Naive thymus-derived CD8-positive, alpha-beta T cell (primary cell): Measurements from ENCODE around the gene CACNA1I. TPM values are rescaled to one million over a fixed set of nuclear protein-coding genes. Genes with fewer than 3 reads are reported as not detected.
A peak's percentile ranks its signal among the peaks of the same experiment; 100 is the strongest.

Source experiments
- ATAC-seq, 2 donors: fragments of 150-1000 bp; cut with Tn5 transposase in 1 of 2; sonication (Bioruptor Pico), chemical (Tn5 transposase) in 1 of 2; 1 replicate in 1 of 2; 2 replicates in 1 of 2; pipeline ENCODE4 v1.10.0; 2021; ENCODE audit warnings: mild to moderate bottlenecking in 2 of 2, moderate library complexity in 2 of 2
- POLR2A ChIA-PET: fragments of 350-600 bp; sonication (Branson Sonifier 250); formaldehyde crosslinking; loops from one replicate; lab custom pipeline; 2021; ENCODE audit warnings: antibody characterized with exemption; lab: Charles Lee
- DNase-seq, 10 donors: peaks; one replicate each; pipeline versions ENCODE4 v3.0.0 to v3.0.0-alpha.2; 2020 to 2022
- H3K27ac Mint-ChIP-seq, 10 donors: one replicate each; pipeline ENCODE4 v1.8.0; 2020 to 2022; ENCODE audit warnings: mild to moderate bottlenecking in 10 of 10, mixed read lengths in 10 of 10, moderate library complexity in 4 of 10, inconsistent platforms in 1 of 10
- H3K27me3 Mint-ChIP-seq, 5 donors: one replicate each; pipeline ENCODE4 v1.8.0; 2021 to 2022; ENCODE audit warnings: mixed read lengths in 5 of 5
- H3K36me3 Mint-ChIP-seq, 3 donors: one replicate each; pipeline ENCODE4 v1.8.0; 2020 to 2022; ENCODE audit warnings: mixed read lengths in 3 of 3, mild to moderate bottlenecking in 2 of 3, inconsistent platforms in 1 of 3
- H3K4me1 Mint-ChIP-seq, 4 donors: one replicate each; pipeline ENCODE4 v1.8.0; 2021 to 2022; ENCODE audit warnings: mixed read lengths in 4 of 4
- H3K4me3 Mint-ChIP-seq, 10 donors: one replicate each; pipeline ENCODE4 v1.8.0; 2020 to 2022; ENCODE audit warnings: mild to moderate bottlenecking in 10 of 10, mixed read lengths in 10 of 10, moderate library complexity in 6 of 10, inconsistent platforms in 1 of 10
- H3K9me3 Mint-ChIP-seq, 9 donors: one replicate each; pipeline ENCODE4 v1.8.0; 2020 to 2022; ENCODE audit warnings: mixed read lengths in 9 of 9, mild to moderate bottlenecking in 3 of 9, inconsistent platforms in 1 of 9, moderate library complexity in 1 of 9
- polyA plus RNA-seq, 3 donors: library from polyadenylated mRNA; unstranded; fragments of 300-500 nt; fragmentation: Illumina TruSeq; gene quantifications; one replicate each; pipeline ENCODE4 v1.2.3, GENCODE V29; 2021
- total RNA-seq, 8 experiments: library from RNA in 2 of 8; stranded (reverse) in 2 of 8; gene quantifications; one replicate each; pipeline ENCODE4 v1.2.3 and lab custom pipeline; 2021 to 2026

CACNA1I gene
- total and polyA plus RNA-seq, 5 experiments from 2014 or later = 0.04 to 14.9 (median 0.33) TPM

DNA sequence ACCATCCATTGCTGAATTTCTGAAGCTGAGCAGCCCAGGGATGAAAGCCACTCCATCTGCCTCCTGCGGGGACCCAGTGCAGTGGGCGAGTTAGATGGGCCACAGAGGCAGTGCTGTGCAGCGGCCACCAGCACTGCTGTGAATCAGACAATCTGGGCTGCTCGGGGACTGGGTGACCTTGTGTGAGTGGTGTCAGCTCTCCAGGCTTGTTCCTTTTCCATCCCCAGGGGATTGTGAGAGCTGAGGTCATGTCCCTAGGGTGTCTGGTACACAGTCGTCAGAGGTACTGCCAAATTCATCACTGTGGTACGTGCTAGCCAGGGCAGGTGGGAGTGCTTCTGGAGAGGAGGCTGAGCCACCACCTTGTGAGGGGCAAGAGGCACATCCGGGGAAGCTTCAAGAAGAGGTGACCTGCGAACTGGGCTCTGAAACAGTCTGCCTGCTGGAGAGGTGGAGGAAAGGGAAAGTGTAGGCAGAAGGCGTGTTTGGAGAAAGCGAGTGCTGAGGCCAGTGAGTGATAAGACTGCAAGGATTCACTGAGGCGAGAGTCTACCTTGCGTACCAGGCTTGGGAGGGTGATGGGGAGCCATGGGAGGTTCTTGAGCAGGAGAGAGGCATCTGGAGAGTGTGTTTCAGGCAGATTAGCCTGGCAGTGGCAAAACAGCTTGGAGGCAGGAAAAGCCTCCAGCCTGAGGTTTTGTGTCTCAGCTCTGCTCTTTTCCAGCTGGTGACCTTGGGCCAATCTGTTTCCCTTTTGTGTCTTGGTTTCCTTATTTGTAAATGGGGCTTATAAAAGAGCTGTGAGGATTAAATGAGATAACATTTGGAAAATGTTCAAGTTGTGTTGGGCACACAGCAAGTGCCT, 22.7 kb downstream of the CACNA1I start:
- H3K36me3 Mint-ChIP-seq = no peaks in the 10 kb centered on the region
- H3K4me1 Mint-ChIP-seq = peaks cover 1 to 15% (median 8%) of the 10 kb centered on the region in 4 donors
- DNase-seq = no peak
- H3K27me3 Mint-ChIP-seq = peaks cover 0 to 25% (median 10%) of the 10 kb centered on the region in 5 donors
- peak overlapping the region in 2 of 10 donors; percentile 38 to 58 for H3K27ac Mint-ChIP-seq
- H3K9me3 Mint-ChIP-seq = no peaks in the 10 kb centered on the region
- no peak for ATAC-seq
- H3K4me3 Mint-ChIP-seq = no peak overlapping the region
- POLR2A ChIA-PET = no interaction called here

DNA sequence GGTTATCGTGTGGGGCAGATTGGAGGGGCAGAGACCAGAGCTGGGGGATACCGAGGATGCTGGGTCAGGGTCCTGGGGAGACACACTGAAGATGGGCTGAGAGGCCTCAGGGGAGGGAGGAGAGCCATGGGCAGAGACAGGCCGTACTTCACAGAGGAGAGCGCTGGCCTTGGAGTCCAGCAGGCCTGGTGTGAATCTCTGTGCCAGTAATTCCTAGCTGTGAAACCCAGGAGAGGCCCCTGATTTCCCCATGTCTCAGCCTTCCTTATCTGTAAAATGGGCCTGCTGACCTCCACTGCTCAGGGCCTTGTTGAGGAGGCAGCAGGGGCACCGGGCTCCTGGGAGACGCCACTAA, 23.4 kb downstream of the CACNA1I start:
- Mint-ChIP-seq H3K27me3 (peaks cover 0 to 30% (median 14%) of the 10 kb centered on the region in 5 donors), H3K27ac (peak overlapping the region in 2 of 10 donors; percentile 38 to 58), H3K36me3 (no peaks in the 10 kb centered on the region), H3K4me1 (peaks cover 4 to 18% (median 12%) of the 10 kb centered on the region in 4 donors), H3K9me3 (no peaks in the 10 kb centered on the region), H3K4me3 (no peak overlapping the region)
- POLR2A ChIA-PET = interaction anchor here (0.6 to 1.0 kb wide), 2 partner anchors 13 to 544 kb away, joined by 3 read pairs; no protein-coding TSS in a partner anchor
- no peak for DNase-seq
- ATAC-seq = no peak

DNA sequence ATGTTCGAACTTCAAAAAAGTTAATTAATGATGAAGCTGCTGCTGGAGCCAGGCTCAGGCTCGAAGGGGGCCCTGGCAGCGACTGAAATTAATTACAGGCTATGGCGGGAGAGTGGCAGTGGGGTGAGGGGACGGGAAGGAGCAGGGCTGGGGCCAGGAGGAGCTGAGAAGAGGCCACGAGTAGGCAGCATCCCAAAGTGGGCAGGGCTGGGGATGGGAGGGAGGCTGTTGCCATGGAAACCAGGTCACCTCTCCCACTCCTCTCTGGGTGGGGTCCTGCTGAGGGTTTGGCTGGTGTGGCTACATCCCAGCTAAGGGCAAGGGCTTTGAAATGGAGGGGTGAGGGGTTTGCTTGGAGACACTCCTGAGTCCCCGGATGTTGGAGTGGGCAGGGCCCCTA, 23.9 kb downstream of the CACNA1I start:
- no peak overlapping the region for H3K27ac Mint-ChIP-seq
- H3K4me1 Mint-ChIP-seq = peaks cover 4 to 18% (median 12%) of the 10 kb centered on the region in 4 donors
- H3K4me3 Mint-ChIP-seq = no peak overlapping the region
- H3K27me3 Mint-ChIP-seq = peaks cover 0 to 30% (median 14%) of the 10 kb centered on the region in 5 donors
- POLR2A ChIA-PET = interaction anchor here (0.6 to 1.0 kb wide), 2 partner anchors 12 to 543 kb away, joined by 3 read pairs; no protein-coding TSS in a partner anchor
- DNase-seq (no peak), ATAC-seq (no peak)
- no peaks in the 10 kb centered on the region for H3K36me3 Mint-ChIP-seq
- H3K9me3 Mint-ChIP-seq = no peaks in the 10 kb centered on the region

GRCh38 chr22:39595622-39596172, 25.1 kb downstream of the CACNA1I start:
- Mint-ChIP-seq H3K36me3 (no peaks in the 10 kb centered on the region), H3K4me3 (no peak overlapping the region), H3K9me3 (no peaks in the 10 kb centered on the region), H3K27ac (peak overlapping the region in 1 of 10 donors; percentile 12), H3K27me3 (peaks cover 0 to 30% (median 14%) of the 10 kb centered on the region in 5 donors), H3K4me1 (peaks cover 6 to 22% (median 17%) of the 10 kb centered on the region in 4 donors)
- POLR2A ChIA-PET = interaction anchor here (0.6 kb wide), 1 partner anchor 41 kb away, joined by 3 read pairs; no protein-coding TSS in a partner anchor
- ATAC-seq = no peak
- no peak for DNase-seq

- peaks cover 0 to 30% (median 14%) of the 10 kb centered on the region in 5 donors for H3K27me3 Mint-ChIP-seq
- H3K27ac Mint-ChIP-seq = no peak overlapping the region
- POLR2A ChIA-PET = no interaction called here
- H3K4me1 Mint-ChIP-seq = peaks cover 15 to 31% (median 24%) of the 10 kb centered on the region in 4 donors
- no peaks in the 10 kb centered on the region for H3K9me3 Mint-ChIP-seq
- H3K36me3 Mint-ChIP-seq = no peaks in the 10 kb centered on the region
- ATAC-seq (no peak), DNase-seq (no peak)
- no peak overlapping the region for H3K4me3 Mint-ChIP-seq
Observed at GRCh38 chr22:39596601-39597000, 26.0 kb downstream of the CACNA1I start.

GRCh38 chr22:39597236-39597869, 26.8 kb downstream of the CACNA1I start:
- Mint-ChIP-seq H3K4me1 (peaks cover 19 to 36% (median 30%) of the 10 kb centered on the region in 4 donors), H3K4me3 (peak overlapping the region in 2 of 10 donors; percentile 7 to 62)

DNA sequence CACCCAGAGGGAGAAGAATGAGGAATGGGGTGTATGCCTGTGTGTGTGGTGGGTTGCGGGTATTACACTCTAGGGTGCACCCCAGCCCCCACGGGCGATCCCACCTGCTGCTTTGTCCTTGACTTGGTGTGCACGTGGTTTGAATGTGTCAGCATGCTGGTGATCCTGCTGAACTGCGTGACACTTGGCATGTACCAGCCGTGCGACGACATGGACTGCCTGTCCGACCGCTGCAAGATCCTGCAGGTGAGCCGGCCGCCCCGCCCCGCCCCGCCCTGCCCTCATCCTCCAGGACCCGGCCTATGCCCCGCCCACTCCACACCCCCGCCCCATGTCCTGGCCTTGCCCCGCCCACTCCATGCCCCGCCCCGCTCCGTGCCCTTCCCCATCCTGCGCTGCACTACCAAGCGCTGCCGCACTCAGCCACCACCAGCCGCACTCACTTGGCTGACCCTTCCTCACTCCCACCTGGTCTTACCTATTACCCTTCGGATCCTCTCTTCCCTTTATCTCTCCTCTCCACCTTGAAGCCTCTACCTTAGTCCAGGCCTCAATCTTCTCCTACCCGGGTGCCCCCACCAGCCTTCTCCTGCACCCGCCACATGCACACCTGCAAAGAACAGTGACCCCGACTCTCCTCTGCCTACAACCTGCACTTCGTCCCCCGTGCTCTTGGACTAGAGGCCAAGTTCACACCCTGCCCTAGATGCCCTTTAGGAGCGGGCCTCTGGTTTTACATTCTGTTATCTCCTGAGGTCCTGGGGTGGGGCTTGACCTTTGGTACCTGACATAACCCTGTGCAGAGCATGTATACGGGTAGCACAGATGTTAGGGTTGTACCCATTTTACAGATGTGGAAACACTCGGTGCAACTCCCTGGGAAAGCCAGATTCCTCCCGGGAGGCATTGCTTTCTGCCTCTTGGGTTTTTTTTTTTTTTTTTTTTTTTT, 27.7 kb downstream of the CACNA1I start:
- DNase-seq (peak; percentile 35 to 86 (median 62)), ATAC-seq (peak; percentile 76 to 82)
- Mint-ChIP-seq H3K4me3 (peak overlapping the region; percentile 28 to 75 (median 55)), H3K4me1 (peaks cover 24 to 45% (median 36%) of the 10 kb centered on the region in 4 donors), H3K27me3 (peaks cover 0 to 26% (median 12%) of the 10 kb centered on the region in 5 donors), H3K9me3 (peaks cover 0 to 7% (median 0%) of the 10 kb centered on the region in 9 donors), H3K36me3 (peaks cover 0 to 1% (median 1%) of the 10 kb centered on the region in 3 donors), H3K27ac (peak overlapping the region in 3 of 10 donors; percentile 45 to 72 (median 52))
- POLR2A ChIA-PET = no interaction called here

More at GRCh38 chr22:39597236-39597869, 26.8 kb downstream of the CACNA1I start:
- ATAC-seq = no peak
- H3K9me3 Mint-ChIP-seq = peaks cover 0 to 4% (median 0%) of the 10 kb centered on the region in 9 donors
- POLR2A ChIA-PET = no interaction called here
- no peak overlapping the region for H3K27ac Mint-ChIP-seq
- DNase-seq = no peak
- H3K27me3 Mint-ChIP-seq = peaks cover 0 to 30% (median 14%) of the 10 kb centered on the region in 5 donors
- H3K36me3 Mint-ChIP-seq = no peaks in the 10 kb centered on the region

- POLR2A ChIA-PET = interaction anchor here (2.1 kb wide), 1 partner anchor 13 kb away, joined by 4 read pairs; no protein-coding TSS in a partner anchor
- Mint-ChIP-seq H3K9me3 (peaks cover 0 to 8% (median 2%) of the 10 kb centered on the region in 9 donors), H3K4me1 (peaks cover 24 to 52% (median 37%) of the 10 kb centered on the region in 4 donors), H3K4me3 (peak overlapping the region in 3 of 10 donors; percentile 25 to 47 (median 34)), H3K27ac (peak overlapping the region in 3 of 10 donors; percentile 37 to 84 (median 60)), H3K36me3 (peaks cover 0 to 10% (median 5%) of the 10 kb centered on the region in 3 donors), H3K27me3 (peaks cover 0 to 16% (median 9%) of the 10 kb centered on the region in 5 donors)
- ATAC-seq = no peak
- no peak for DNase-seq
Observed at GRCh38 chr22:39600491-39601179, 30.1 kb downstream of the CACNA1I start.

- POLR2A ChIA-PET = interaction anchor here (1.1 to 2.1 kb wide), 2 partner anchors 9 to 13 kb away, joined by 3 to 4 read pairs; no protein-coding TSS in a partner anchor
- H3K9me3 Mint-ChIP-seq = peaks cover 0 to 8% (median 2%) of the 10 kb centered on the region in 9 donors
Observed at GRCh38 chr22:39601180-39601535, 30.6 kb downstream of the CACNA1I start.

GRCh38 chr22:39603345-39603744, 32.8 kb downstream of the CACNA1I start:
- Mint-ChIP-seq H3K27me3 (peaks cover 0 to 5% (median 3%) of the 10 kb centered on the region in 5 donors), H3K27ac (peak overlapping the region in 3 of 10 donors; percentile 24 to 30 (median 28)), H3K9me3 (peaks cover 0 to 8% (median 2%) of the 10 kb centered on the region in 9 donors), H3K4me1 (peaks cover 21 to 37% (median 32%) of the 10 kb centered on the region in 4 donors), H3K36me3 (peaks cover 0 to 10% (median 5%) of the 10 kb centered on the region in 3 donors), H3K4me3 (peak overlapping the region in 1 of 10 donors; percentile 20)
- ATAC-seq (no peak), DNase-seq (no peak)
- POLR2A ChIA-PET = no interaction called here

More at GRCh38 chr22:39601180-39601535, 30.6 kb downstream of the CACNA1I start:
- DNase-seq (no peak), ATAC-seq (no peak)
- peak overlapping the region in 5 of 10 donors; percentile 14 to 47 (median 25) for H3K4me3 Mint-ChIP-seq
- H3K27ac Mint-ChIP-seq = peak overlapping the region in 8 of 10 donors; percentile 4 to 88 (median 76)
- H3K4me1 Mint-ChIP-seq = peaks cover 22 to 50% (median 35%) of the 10 kb centered on the region in 4 donors
- H3K27me3 Mint-ChIP-seq = peaks cover 0 to 11% (median 6%) of the 10 kb centered on the region in 5 donors
- H3K36me3 Mint-ChIP-seq = peaks cover 0 to 10% (median 5%) of the 10 kb centered on the region in 3 donors
